Ishikawa (cell line): Measurements from ENCODE around the gene SYNDIG1L.

Experiments
- CEBPB ChIP-seq: IDR thresholded peaks from 2 replicates; pipeline ENCODE4 v1.6.1; 2012
- CREB1 ChIP-seq: IDR thresholded peaks from 2 replicates; pipeline ENCODE4 v1.6.1; 2012; ENCODE audit warnings: low read depth
- EGR1 ChIP-seq: IDR thresholded peaks from 2 replicates; pipeline ENCODE4 v1.6.1; 2012
- EP300 ChIP-seq: IDR thresholded peaks from 2 replicates; pipeline ENCODE4 v1.6.1; 2012; ENCODE audit warnings: borderline replicate concordance
- FOXM1 ChIP-seq: IDR thresholded peaks from 2 replicates; pipeline ENCODE4 v1.6.1; 2012; ENCODE audit warnings: low read depth, borderline replicate concordance
- MAX ChIP-seq: IDR thresholded peaks from 2 replicates; pipeline ENCODE4 v1.6.1; 2012
- RAD21 ChIP-seq: IDR thresholded peaks from 2 replicates; pipeline ENCODE4 v1.6.1; 2012; ENCODE audit warnings: low read depth
- REST ChIP-seq: IDR thresholded peaks from 2 replicates; pipeline ENCODE4 v1.6.1; 2012; ENCODE audit warnings: low read depth, mild to moderate bottlenecking
- TAF1 ChIP-seq: IDR thresholded peaks from 2 replicates; pipeline ENCODE4 v1.6.1; 2012; ENCODE audit warnings: low read depth, mild to moderate bottlenecking
- TCF12 ChIP-seq: IDR thresholded peaks from 2 replicates; pipeline ENCODE4 v1.6.1; 2012; ENCODE audit warnings: low read depth
- TEAD4 ChIP-seq: IDR thresholded peaks from 2 replicates; pipeline ENCODE4 v1.6.1; 2012
- USF1 ChIP-seq: IDR thresholded peaks from 2 replicates; pipeline ENCODE4 v1.6.1; 2012
- YY1 ChIP-seq: IDR thresholded peaks from 2 replicates; pipeline ENCODE4 v1.6.1; 2012; ENCODE audit warnings: low read depth
- ZBTB7A ChIP-seq: IDR thresholded peaks from 2 replicates; pipeline ENCODE4 v1.6.1; 2012; ENCODE audit warnings: low read depth

GRCh38 chr14:74382231-74382630 lies 43.8 kb downstream of the SYNDIG1L start:
- TF ChIP-seq EP300: no peak
- TF ChIP-seq FOXM1: no peak
- no peak for TF ChIP-seq REST
- no peak for TF ChIP-seq CREB1
- no peak for TF ChIP-seq YY1
- TF ChIP-seq TAF1: no peak
- TF ChIP-seq MAX: no peak
- no peak for TF ChIP-seq USF1
- no peak for TF ChIP-seq EGR1
- no peak for TF ChIP-seq TEAD4
- TF ChIP-seq CEBPB: no peak
- no peak for TF ChIP-seq RAD21
- TF ChIP-seq ZBTB7A: no peak
- TF ChIP-seq TCF12: no peak
